SK-N-SH (cell line): Measurements from ENCODE around the gene SUMO2. TPM values are rescaled to one million over a fixed set of nuclear protein-coding genes. Genes with fewer than 3 reads are reported as not detected.
A peak's percentile ranks its signal among the peaks of the same experiment; 100 is the strongest.

ENCODE experiments used
- CTCF ChIA-PET: fragments of 300-600, 350-600 bp; formaldehyde crosslinking; extraction: SDS; loops from one replicate; lab custom pipeline; 2021; lab: Yijun Ruan, JAX
- POLR2A ChIA-PET: fragments of 350-600 bp; sonication (Branson Sonifier 250); formaldehyde crosslinking; extraction: SDS; loops from one replicate; lab custom pipeline; 2020; ENCODE audit warnings: antibody characterized with exemption, inconsistent platforms; lab: Yijun Ruan, JAX
- DNase-seq: peaks from one replicate; pipeline ENCODE4 v3.0.0; 2012
- H2AFZ ChIP-seq: fragments of 200-600 bp; sonication (generic); 2 replicates; pipeline ENCODE4 v1.8.1; 2016; ENCODE audit warnings: antibody characterized with exemption, mild to moderate bottlenecking, low read depth
- H3F3A ChIP-seq: fragments of 200-600 bp; sonication (generic); replicated peaks from 2 replicates; pipeline ENCODE3; 2016; ENCODE audit warnings: antibody characterized with exemption, mild to moderate bottlenecking; ENCODE audit not compliant: insufficient read depth
- H3K27ac ChIP-seq, 2 experiments: fragments of 200-500 bp in 1 of 2; fragments of 200-600 bp in 1 of 2; sonication (Bioruptor generic) in 1 of 2; sonication (generic), shearing (Covaris generic) in 1 of 2; 2 replicates each; pipeline versions ENCODE4 v1.5.1 to v1.6.1; 2014 to 2016; ENCODE audit warnings: low read depth in 2 of 2, inconsistent platforms in 1 of 2, low read length in 1 of 2, mild to moderate bottlenecking in 1 of 2, mixed read lengths in 1 of 2
- H3K27me3 ChIP-seq: fragments of 200-600 bp; sonication (generic), shearing (Covaris generic); 2 replicates; pipeline ENCODE4 v1.6.1; 2016; ENCODE audit warnings: mixed run types; ENCODE audit not compliant: insufficient read depth
- H3K36me3 ChIP-seq, 2 experiments: fragments of 200-500 bp in 1 of 2; fragments of 200-600 bp in 1 of 2; sonication (Bioruptor generic) in 1 of 2; sonication (generic) in 1 of 2; replicated peaks in 1 of 2; 2 replicates each; pipeline versions ENCODE3 to v1.5.1; 2014 to 2016; ENCODE audit warnings: low read length in 1 of 2, mild to moderate bottlenecking in 1 of 2; ENCODE audit not compliant: insufficient read depth in 2 of 2, control insufficient read depth in 1 of 2
- H3K4me1 ChIP-seq, 2 experiments: fragments of 200-500 bp in 1 of 2; fragments of 200-600 bp in 1 of 2; sonication (Bioruptor generic) in 1 of 2; sonication (generic), shearing (Covaris generic) in 1 of 2; 2 replicates each; pipeline versions ENCODE4 v1.5.1 to v1.6.1; 2014 to 2016; ENCODE audit warnings: low read depth in 1 of 2, low read length in 1 of 2, mixed run types in 1 of 2; ENCODE audit not compliant: insufficient read depth in 2 of 2, control insufficient read depth in 1 of 2
- H3K4me2 ChIP-seq: fragments of 200-600 bp; sonication (generic), shearing (Covaris generic); 2 replicates; pipeline ENCODE4 v1.6.1; 2017; ENCODE audit warnings: mixed run types
- H3K4me3 ChIP-seq, 2 experiments: fragments of 200-500 bp in 1 of 2; fragments of 200-600 bp in 1 of 2; sonication (Bioruptor generic) in 1 of 2; sonication (generic), shearing (Covaris generic) in 1 of 2; 2 replicates each; pipeline versions ENCODE4 v1.5.1 to v1.8.1; 2014 to 2016; ENCODE audit warnings: low read depth in 2 of 2, inconsistent platforms in 1 of 2, low read length in 1 of 2, mild to moderate bottlenecking in 1 of 2, mixed read lengths in 1 of 2, moderate library complexity in 1 of 2
- H3K79me2 ChIP-seq: fragments of 200-600 bp; sonication (generic); 2 replicates; pipeline ENCODE4 v1.8.1; 2017; ENCODE audit warnings: mild to moderate bottlenecking; ENCODE audit not compliant: insufficient read depth
- H3K9ac ChIP-seq: fragments of 200-600 bp; sonication (generic); 2 replicates; pipeline ENCODE4 v1.6.1; 2017; ENCODE audit warnings: mixed run types
- H3K9me2 ChIP-seq: fragments of 200-600 bp; sonication (generic); 2 replicates; pipeline ENCODE4 v1.6.1; 2017; ENCODE audit warnings: mixed run types
- H3K9me3 ChIP-seq: fragments of 200-600 bp; sonication (generic); 2 replicates; pipeline ENCODE4 v1.6.1; 2017; ENCODE audit warnings: mixed run types, mild to moderate bottlenecking, moderate library complexity
- H4K20me1 ChIP-seq: fragments of 200-600 bp; sonication (generic); 2 replicates; pipeline ENCODE4 v1.6.1; 2017; ENCODE audit warnings: mild to moderate bottlenecking, mixed run types; ENCODE audit not compliant: insufficient read depth
- CHD2 ChIP-seq: fragments of 150-350 bp; IDR thresholded peaks from 2 replicates; pipeline ENCODE4 v1.6.1; 2018; ENCODE audit warnings: low read length; ENCODE audit not compliant: partially characterized antibody
- ELF1 ChIP-seq: IDR thresholded peaks from 2 replicates; pipeline ENCODE4 v1.4.0; 2012
- EZH2phosphoT487 ChIP-seq: fragments of 200-600 bp; sonication (generic); IDR thresholded peaks from 2 replicates; pipeline ENCODE4 v1.6.1; 2017; ENCODE audit warnings: low read depth, mixed run types, mild to moderate bottlenecking, antibody characterized with exemption, moderate library complexity, borderline replicate concordance
- FOSL2 ChIP-seq: IDR thresholded peaks from 2 replicates; pipeline ENCODE4 v1.4.0; 2012; ENCODE audit warnings: low read depth, mild to moderate bottlenecking, moderate library complexity, borderline replicate concordance
- FOXM1 ChIP-seq: IDR thresholded peaks from 2 replicates; pipeline ENCODE4 v1.4.0; 2012; ENCODE audit warnings: low read depth, mild to moderate bottlenecking
- JUND ChIP-seq: IDR thresholded peaks from 2 replicates; pipeline ENCODE4 v1.4.0; 2012
- MXI1 ChIP-seq: IDR thresholded peaks from 2 replicates; pipeline ENCODE4 v1.6.1; 2012; ENCODE audit warnings: mild to moderate bottlenecking, low read depth, low read length, improper control_type of control experiment
- NFIC ChIP-seq: IDR thresholded peaks from 2 replicates; pipeline ENCODE4 v1.4.0; 2012; ENCODE audit warnings: borderline replicate concordance
- NRF1 ChIP-seq: IDR thresholded peaks from 2 replicates; pipeline ENCODE4 v1.6.1; 2012; ENCODE audit warnings: low read depth, mild to moderate bottlenecking, low read length
- POLR2AphosphoS5 ChIP-seq: IDR thresholded peaks from 2 replicates; pipeline ENCODE4 v1.6.1; 2012; ENCODE audit warnings: low read depth, low read length
- RCOR1 ChIP-seq: fragments of 150-350 bp; IDR thresholded peaks from 2 replicates; pipeline ENCODE4 v1.6.1; 2017; ENCODE audit warnings: antibody characterized with exemption, low read length
- SIN3A ChIP-seq: IDR thresholded peaks from 2 replicates; pipeline ENCODE4 v1.6.1; 2012; ENCODE audit warnings: low read depth, mild to moderate bottlenecking, low read length, moderate library complexity, borderline replicate concordance
- TAF1 ChIP-seq: IDR thresholded peaks from 2 replicates; pipeline ENCODE4 v1.6.1; 2012; ENCODE audit warnings: low read depth, mild to moderate bottlenecking, low read length, moderate library complexity, borderline replicate concordance
- TCF12 ChIP-seq: IDR thresholded peaks from 2 replicates; pipeline ENCODE4 v1.4.0; 2012
- YY1 ChIP-seq: IDR thresholded peaks from 2 replicates; pipeline ENCODE4 v1.4.0; 2012; ENCODE audit warnings: low read depth, mild to moderate bottlenecking
- WGBS: methylation state at CpG from one replicate; pipeline ENCODE4 v1.1.6; 2017; ENCODE audit warnings: low lambda C conversion rate; 5-methylcytosine and 5-hydroxymethylcytosine counted together
- polyA plus RNA-seq, 3 experiments: library from polyadenylated mRNA; depleted of rRNA; stranded (reverse); fragments of >200 nt; gene quantifications; 2 replicates each; pipeline ENCODE4 v1.2.3, GENCODE V29; 2012
- TF ChIP-seq, protein P1 (sequence below): IDR thresholded peaks from 2 replicates; pipeline ENCODE4 v1.6.1; 2012; ENCODE audit warnings: mild to moderate bottlenecking, low read depth, low read length, moderate library complexity
- TF ChIP-seq, protein P2 (sequence below): IDR thresholded peaks from 2 replicates; pipeline ENCODE4 v1.4.0; 2012; ENCODE audit warnings: low read depth
- TF ChIP-seq, protein P3 (sequence below): IDR thresholded peaks from 2 replicates; pipeline ENCODE4; 2012
- TF ChIP-seq, protein P4 (sequence below): IDR thresholded peaks from 2 replicates; pipeline ENCODE4 v1.4.0; 2012; ENCODE audit warnings: low read depth, borderline replicate concordance

Gene SUMO2
- polyA plus RNA-seq, 1 of the 3 experiments (the other 2 are of a cell fraction) = 114 TPM

DNA sequence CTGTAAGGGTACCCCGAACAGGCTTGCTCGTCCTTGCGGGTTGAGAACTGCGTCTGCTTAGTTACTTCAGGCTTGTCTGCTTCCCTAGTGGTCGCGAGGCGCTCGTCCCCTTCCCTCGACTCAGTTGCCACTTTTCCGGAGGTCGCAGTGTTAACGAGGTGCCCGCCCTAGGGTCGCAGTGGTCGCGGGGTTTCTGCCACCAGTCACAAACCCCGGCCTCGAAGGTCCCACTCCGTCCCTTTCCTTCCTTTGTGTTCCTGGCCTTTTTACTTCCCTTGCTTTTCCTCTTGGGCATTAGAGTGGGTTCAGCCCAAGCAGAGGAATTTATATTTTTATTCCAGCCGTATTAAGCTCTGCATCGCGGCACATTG, 23.0 kb upstream of the SUMO2 start:
- peak overlapping the region; percentile 85 for H3K4me2 ChIP-seq
- H3K9ac ChIP-seq = peak overlapping the region; percentile 93
- ChIA-PET CTCF (interaction anchor here (1.0 to 11.4 kb wide), 12 partner anchors 12 to 248 kb away, joined by 3 to 231 read pairs (median 7); partner anchors contain the start of genes ARMC7, GGA3, MIF4GD and MRPS7), POLR2A (interaction anchor here (0.6 to 1.9 kb wide), 9 partner anchors 15 to 333 kb away, joined by 3 to 10 read pairs (median 4); partner anchors contain the start of genes ARMC7, FDXR, MRPL58 and NT5C)
- peak overlapping the region; percentile 70 to 87 for H3K4me3 ChIP-seq
- TF ChIP-seq FOSL2 (no peak), SIN3A (no peak)
- H3K36me3 ChIP-seq = peaks cover 16 to 23% of the 10 kb centered on the region in 2 experiments
- H3K27ac ChIP-seq = peak overlapping the region; percentile 97 to 98
- peak overlapping the region; percentile 94 for H2AFZ ChIP-seq
- no peak for DNase-seq
- no peaks in the 10 kb centered on the region for H3K27me3 ChIP-seq
- peaks cover 4 to 6% of the 10 kb centered on the region in 2 experiments; a peak in 1 of 4 replicates for H3K4me1 ChIP-seq
- H3F3A ChIP-seq = peaks cover 32% of the 10 kb centered on the region
- H3K79me2 ChIP-seq = peaks cover 59% of the 10 kb centered on the region
- no peaks in the 10 kb centered on the region for H3K9me3 ChIP-seq
- H3K9me2 ChIP-seq = no peaks in the 10 kb centered on the region
- WGBS = 2% methylated on average over 22 of the region's 22 CpGs
- H4K20me1 ChIP-seq = no peaks in the 10 kb centered on the region; the same call in 1 of the 2 replicates

DNA sequence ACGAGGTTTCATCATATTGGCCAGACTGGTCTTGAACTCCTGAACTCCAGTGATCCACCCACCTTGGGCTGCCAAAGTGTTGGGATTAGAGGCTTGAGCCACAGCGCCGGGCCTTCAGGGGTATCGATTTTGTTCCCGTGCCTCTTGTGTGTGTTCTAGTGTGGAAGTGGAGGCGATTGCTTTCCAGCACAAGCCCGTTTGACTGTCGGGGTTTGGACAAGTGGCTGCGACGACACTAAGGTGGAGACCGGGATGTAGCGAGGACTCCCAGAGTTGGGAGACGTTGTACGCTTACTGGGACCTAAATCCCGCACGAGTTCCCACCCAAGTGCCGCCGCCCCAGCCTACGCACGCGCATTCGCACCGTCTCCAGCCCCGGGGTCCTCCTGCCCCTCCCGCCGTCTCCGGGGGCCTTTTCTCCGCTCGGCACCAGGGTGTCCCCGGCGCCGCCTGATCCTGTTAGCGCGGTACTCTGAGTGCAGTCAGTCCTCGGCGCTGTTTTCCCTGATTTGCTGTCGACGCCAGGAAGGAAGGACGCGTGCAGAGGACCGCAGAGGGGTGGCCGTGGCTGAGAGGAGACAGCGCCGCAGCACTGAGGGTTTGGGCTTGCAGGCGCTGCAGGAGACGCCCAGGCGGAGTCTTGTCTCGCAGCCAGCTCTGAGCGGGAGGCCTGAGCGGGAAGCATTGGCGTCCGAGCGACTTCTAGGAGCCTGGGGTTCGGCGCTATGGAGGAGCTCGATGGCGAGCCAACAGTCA, 22.5 kb upstream of the SUMO2 start, which contains the start of gene NUP85:
Gene NUP85 (plus strand): TSS at position 643 of the 756 bp plus-strand sequence. CDS start 83 bp downstream, at position 726.
- peaks cover 54% of the 10 kb centered on the region for H3K79me2 ChIP-seq
- POLR2A ChIA-PET = interaction anchor here (0.6 to 1.9 kb wide), 10 partner anchors 16 to 332 kb away, joined by 3 to 10 read pairs (median 4); partner anchors contain the start of genes ARMC7, FDXR, MRPL58 and NT5C
- H3K4me2 ChIP-seq = peak within 1 kb of the TSS; percentile 85
- H3K4me3 ChIP-seq = peak within 1 kb of the TSS; percentile 70 to 87
- no peaks in the 10 kb centered on the region for H3K9me2 ChIP-seq
- CTCF ChIA-PET = interaction anchor here (1.0 to 11.4 kb wide), 15 partner anchors 11 to 247 kb away, joined by 3 to 231 read pairs (median 6); partner anchors contain the start of genes ARMC7, GGA3, MIF4GD and MRPS7
- DNase-seq = peak; percentile 100
- H3K9me3 ChIP-seq = no peaks in the 10 kb centered on the region
- H3K36me3 ChIP-seq = peaks cover 14 to 19% of the 10 kb centered on the region in 2 experiments
- H2AFZ ChIP-seq = peak within 1 kb of the TSS; percentile 94
- peak within 1 kb of the TSS; percentile 93 for H3K9ac ChIP-seq
- H3K4me1 ChIP-seq = peaks cover 4 to 6% of the 10 kb centered on the region in 2 experiments; a peak in 1 of 4 replicates
- peaks cover 32% of the 10 kb centered on the region for H3F3A ChIP-seq
- no peaks in the 10 kb centered on the region for H3K27me3 ChIP-seq
- under 1% methylated on average over 43 of the region's 57 CpGs for WGBS
- no peaks in the 10 kb centered on the region; the same call in 1 of the 2 replicates for H4K20me1 ChIP-seq
- peak within 1 kb of the TSS; percentile 97 to 98 for H3K27ac ChIP-seq
- TF ChIP-seq CHD2 (no peak), NRF1 (peak; percentile 90), FOSL2 (no peak), ELF1 (peak; percentile 30; the same call in 1 of the 2 replicates), TCF12 (no peak), FOXM1 (no peak), POLR2AphosphoS5 (peak; percentile 95), RCOR1 (no peak), MXI1 (peak; percentile 93), YY1 (peak; percentile 18; the same call in 1 of the 2 replicates), TAF1 (peak; percentile 76; the same call in 1 of the 2 replicates), EZH2phosphoT487 (no peak), NFIC (peak; percentile 87), JUND (no peak)
- TF ChIP-seq, protein P1, sequence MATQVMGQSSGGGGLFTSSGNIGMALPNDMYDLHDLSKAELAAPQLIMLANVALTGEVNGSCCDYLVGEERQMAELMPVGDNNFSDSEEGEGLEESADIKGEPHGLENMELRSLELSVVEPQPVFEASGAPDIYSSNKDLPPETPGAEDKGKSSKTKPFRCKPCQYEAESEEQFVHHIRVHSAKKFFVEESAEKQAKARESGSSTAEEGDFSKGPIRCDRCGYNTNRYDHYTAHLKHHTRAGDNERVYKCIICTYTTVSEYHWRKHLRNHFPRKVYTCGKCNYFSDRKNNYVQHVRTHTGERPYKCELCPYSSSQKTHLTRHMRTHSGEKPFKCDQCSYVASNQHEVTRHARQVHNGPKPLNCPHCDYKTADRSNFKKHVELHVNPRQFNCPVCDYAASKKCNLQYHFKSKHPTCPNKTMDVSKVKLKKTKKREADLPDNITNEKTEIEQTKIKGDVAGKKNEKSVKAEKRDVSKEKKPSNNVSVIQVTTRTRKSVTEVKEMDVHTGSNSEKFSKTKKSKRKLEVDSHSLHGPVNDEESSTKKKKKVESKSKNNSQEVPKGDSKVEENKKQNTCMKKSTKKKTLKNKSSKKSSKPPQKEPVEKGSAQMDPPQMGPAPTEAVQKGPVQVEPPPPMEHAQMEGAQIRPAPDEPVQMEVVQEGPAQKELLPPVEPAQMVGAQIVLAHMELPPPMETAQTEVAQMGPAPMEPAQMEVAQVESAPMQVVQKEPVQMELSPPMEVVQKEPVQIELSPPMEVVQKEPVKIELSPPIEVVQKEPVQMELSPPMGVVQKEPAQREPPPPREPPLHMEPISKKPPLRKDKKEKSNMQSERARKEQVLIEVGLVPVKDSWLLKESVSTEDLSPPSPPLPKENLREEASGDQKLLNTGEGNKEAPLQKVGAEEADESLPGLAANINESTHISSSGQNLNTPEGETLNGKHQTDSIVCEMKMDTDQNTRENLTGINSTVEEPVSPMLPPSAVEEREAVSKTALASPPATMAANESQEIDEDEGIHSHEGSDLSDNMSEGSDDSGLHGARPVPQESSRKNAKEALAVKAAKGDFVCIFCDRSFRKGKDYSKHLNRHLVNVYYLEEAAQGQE = 0 out of 2 replicates have a peak, but pooled peaks have one; percentile 22
- TF ChIP-seq, protein P2, sequence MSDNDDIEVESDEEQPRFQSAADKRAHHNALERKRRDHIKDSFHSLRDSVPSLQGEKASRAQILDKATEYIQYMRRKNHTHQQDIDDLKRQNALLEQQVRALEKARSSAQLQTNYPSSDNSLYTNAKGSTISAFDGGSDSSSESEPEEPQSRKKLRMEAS = peak; percentile 93
- TF ChIP-seq, protein P3, sequence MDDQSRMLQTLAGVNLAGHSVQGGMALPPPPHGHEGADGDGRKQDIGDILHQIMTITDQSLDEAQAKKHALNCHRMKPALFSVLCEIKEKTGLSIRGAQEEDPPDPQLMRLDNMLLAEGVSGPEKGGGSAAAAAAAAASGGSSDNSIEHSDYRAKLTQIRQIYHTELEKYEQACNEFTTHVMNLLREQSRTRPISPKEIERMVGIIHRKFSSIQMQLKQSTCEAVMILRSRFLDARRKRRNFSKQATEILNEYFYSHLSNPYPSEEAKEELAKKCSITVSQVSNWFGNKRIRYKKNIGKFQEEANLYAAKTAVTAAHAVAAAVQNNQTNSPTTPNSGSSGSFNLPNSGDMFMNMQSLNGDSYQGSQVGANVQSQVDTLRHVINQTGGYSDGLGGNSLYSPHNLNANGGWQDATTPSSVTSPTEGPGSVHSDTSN = peak; percentile 27; the same call in 1 of the 2 replicates
- TF ChIP-seq, protein P4, sequence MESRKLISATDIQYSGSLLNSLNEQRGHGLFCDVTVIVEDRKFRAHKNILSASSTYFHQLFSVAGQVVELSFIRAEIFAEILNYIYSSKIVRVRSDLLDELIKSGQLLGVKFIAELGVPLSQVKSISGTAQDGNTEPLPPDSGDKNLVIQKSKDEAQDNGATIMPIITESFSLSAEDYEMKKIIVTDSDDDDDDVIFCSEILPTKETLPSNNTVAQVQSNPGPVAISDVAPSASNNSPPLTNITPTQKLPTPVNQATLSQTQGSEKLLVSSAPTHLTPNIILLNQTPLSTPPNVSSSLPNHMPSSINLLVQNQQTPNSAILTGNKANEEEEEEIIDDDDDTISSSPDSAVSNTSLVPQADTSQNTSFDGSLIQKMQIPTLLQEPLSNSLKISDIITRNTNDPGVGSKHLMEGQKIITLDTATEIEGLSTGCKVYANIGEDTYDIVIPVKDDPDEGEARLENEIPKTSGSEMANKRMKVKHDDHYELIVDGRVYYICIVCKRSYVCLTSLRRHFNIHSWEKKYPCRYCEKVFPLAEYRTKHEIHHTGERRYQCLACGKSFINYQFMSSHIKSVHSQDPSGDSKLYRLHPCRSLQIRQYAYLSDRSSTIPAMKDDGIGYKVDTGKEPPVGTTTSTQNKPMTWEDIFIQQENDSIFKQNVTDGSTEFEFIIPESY = 0 out of 2 replicates have a peak, but pooled peaks have one; percentile 72
